Measurements from ENCODE around the gene ANKK1.

The ANKK1 gene, protein sequence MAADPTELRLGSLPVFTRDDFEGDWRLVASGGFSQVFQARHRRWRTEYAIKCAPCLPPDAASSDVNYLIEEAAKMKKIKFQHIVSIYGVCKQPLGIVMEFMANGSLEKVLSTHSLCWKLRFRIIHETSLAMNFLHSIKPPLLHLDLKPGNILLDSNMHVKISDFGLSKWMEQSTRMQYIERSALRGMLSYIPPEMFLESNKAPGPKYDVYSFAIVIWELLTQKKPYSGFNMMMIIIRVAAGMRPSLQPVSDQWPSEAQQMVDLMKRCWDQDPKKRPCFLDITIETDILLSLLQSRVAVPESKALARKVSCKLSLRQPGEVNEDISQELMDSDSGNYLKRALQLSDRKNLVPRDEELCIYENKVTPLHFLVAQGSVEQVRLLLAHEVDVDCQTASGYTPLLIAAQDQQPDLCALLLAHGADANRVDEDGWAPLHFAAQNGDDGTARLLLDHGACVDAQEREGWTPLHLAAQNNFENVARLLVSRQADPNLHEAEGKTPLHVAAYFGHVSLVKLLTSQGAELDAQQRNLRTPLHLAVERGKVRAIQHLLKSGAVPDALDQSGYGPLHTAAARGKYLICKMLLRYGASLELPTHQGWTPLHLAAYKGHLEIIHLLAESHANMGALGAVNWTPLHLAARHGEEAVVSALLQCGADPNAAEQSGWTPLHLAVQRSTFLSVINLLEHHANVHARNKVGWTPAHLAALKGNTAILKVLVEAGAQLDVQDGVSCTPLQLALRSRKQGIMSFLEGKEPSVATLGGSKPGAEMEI

DNA sequence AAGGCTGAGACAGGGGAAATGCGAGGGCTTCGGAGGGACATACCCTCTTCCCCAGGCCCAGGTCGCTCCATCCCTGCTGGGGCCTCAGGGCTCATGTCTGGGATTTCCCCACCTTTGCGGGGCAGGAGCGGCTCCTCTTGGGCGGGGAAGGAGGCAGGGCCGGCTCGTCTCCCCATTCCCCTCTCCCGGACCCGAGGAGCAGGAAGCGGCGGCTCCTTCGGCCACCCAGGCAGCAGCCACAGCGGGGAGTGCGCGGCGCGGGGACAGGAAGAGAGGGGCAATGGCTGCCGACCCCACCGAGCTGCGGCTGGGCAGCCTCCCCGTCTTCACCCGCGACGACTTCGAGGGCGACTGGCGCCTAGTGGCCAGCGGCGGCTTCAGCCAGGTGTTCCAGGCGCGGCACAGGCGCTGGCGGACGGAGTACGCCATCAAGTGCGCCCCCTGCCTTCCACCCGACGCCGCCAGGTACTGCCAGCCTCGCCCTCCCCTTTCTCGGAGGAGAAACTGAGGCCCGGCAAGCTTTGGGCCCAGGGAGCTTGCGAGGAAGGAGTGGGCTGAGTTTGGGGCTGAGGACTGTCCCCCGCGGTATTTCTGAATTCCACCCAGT is at the start of gene ANKK1:
Gene ANKK1, plus strand, starts transcription at position 175 of the 607 bp plus-strand sequence. Its CDS starts 106 bp downstream, at position 281.
- H3K36me3 Mint-ChIP-seq (ENCODE audit: low read depth) = no peaks in the 10 kb centered on the region
- H3K27me3 Mint-ChIP-seq (ENCODE audit: low read depth) = peaks cover 13% of the 10 kb centered on the region
- no peaks in the 10 kb centered on the region for H3K4me1 Mint-ChIP-seq (ENCODE audit: low read depth)
- H3K27ac Mint-ChIP-seq = no peak within 1 kb of the TSS
- no peak within 1 kb of the TSS for H3K4me3 Mint-ChIP-seq
- H3K9me3 Mint-ChIP-seq = no peaks in the 10 kb centered on the region

DNA sequence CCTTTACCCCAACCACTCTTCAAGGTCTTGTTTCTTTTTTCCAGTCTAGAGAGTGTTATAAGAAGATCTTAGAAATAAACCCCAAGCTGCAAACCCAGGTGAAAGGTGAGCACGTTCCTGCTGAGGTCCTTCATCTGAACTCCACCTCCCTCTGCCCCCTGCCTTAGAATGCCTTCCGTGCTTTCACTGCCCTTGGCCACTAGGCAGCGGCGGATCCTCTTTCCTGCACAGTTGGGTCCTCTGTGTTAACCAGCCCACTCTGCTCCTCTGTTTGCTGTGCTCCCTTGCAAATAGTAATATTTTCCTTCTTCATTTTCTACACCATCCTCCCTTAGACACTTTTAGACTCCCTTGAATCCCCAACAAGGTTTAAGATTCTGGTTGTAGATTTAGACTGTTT is 48.8 kb upstream of the ANKK1 start:
- Mint-ChIP-seq H3K4me3 (no peak overlapping the region), H3K9me3 (no peaks in the 10 kb centered on the region), H3K36me3 (ENCODE audit: low read depth) (peaks cover 8% of the 10 kb centered on the region), H3K27me3 (ENCODE audit: low read depth) (no peaks in the 10 kb centered on the region), H3K4me1 (ENCODE audit: low read depth) (no peaks in the 10 kb centered on the region), H3K27ac (no peak overlapping the region)

DNA sequence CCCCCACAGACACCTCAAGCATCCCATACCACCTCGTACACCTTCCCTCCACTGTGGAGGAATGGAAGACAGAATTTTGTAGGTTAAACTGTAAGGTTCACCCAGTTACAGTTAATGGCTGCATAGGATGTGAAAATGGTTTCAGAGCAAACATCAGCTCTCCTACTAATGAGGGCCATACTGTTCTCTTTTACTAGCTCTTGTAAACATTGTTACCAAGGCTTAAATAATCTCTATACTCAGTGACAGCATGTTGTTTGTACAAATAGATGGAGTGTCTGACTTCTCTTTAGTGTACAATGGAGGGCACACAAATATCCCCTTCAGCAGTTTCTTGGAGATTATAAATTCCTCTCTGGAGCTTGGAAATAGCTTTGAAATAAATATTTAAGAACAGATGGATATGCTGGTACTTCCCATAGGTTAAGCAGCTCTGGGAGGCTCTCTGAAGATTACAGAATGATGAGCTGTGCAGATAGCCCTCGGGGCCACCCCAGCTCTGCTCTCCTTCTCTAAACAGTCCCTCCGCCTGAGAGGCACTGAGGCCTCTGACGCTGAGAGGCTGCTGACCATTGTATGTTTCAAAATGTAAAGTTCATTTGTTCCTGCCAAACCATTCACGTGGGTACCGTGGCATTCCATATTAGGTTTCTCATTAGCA is 47.5 kb upstream of the ANKK1 start:
- Mint-ChIP-seq H3K4me1 (ENCODE audit: low read depth) (no peaks in the 10 kb centered on the region), H3K4me3 (no peak overlapping the region), H3K9me3 (no peaks in the 10 kb centered on the region), H3K27ac (no peak overlapping the region), H3K27me3 (ENCODE audit: low read depth) (no peaks in the 10 kb centered on the region), H3K36me3 (ENCODE audit: low read depth) (peaks cover 8% of the 10 kb centered on the region)

DNA sequence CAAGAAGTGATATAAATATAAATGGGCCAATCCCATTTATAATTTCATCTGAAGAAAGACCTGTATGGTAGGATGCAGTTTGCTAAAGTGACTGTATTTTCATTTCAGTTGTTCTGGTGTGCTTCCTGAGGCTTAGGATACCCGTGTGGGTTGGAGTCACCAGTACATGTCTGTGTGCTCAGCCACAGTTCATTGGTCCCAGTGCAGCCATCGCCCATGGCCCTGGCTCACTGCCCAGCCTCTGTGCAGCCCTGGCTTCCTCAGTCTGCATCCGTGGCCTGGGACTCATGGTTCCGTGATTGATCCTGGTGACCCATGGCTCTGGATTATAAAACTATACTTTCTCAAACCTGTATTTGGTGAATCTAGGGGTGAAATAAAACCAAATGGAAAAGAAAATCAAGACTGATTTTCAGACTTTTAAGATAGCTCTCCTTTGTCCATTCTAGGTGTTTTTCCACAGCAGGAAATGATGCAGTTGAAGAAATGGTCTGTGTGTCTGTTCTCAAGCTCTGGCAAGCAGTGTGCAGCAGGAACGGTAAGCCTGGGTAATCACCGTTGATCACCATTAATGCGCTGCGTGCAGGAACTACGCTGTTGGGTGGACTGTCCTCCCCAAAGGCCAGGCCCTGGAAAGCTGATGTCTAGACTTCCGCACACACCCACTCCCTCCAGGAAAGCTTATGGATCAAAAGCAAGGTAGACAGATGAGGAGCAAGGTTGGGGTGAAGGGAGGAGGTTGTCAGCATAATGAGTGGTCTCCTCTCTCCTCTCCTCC is 46.0 kb upstream of the ANKK1 start:
- no peak overlapping the region for H3K4me3 Mint-ChIP-seq
- H3K27me3 Mint-ChIP-seq (ENCODE audit: low read depth) = no peaks in the 10 kb centered on the region
- no peaks in the 10 kb centered on the region for H3K9me3 Mint-ChIP-seq
- peaks cover 5% of the 10 kb centered on the region for H3K36me3 Mint-ChIP-seq (ENCODE audit: low read depth)
- H3K4me1 Mint-ChIP-seq (ENCODE audit: low read depth) = no peaks in the 10 kb centered on the region
- H3K27ac Mint-ChIP-seq = no peak overlapping the region

DNA sequence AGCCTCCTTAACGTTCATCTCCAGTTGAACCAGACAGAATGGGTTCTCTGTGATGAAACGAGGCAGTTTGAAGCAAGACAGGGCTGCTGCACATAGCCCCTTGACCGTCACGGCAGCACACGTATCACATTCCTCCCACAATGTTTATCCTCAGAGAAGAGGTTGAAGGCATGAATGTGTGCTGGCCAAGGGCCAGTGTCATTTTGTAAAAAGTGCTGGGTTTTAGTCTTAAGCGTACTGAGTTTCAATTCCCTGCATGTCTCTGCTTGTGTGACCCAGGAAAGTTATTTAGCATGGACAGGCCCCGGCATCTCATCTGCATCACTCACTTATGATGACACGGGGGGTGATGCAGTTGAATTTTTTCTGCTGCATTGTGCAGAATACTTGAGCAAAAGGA is 41.6 kb upstream of the ANKK1 start:
- Mint-ChIP-seq H3K27ac (no peak overlapping the region), H3K36me3 (ENCODE audit: low read depth) (peaks cover 1% of the 10 kb centered on the region)

DNA sequence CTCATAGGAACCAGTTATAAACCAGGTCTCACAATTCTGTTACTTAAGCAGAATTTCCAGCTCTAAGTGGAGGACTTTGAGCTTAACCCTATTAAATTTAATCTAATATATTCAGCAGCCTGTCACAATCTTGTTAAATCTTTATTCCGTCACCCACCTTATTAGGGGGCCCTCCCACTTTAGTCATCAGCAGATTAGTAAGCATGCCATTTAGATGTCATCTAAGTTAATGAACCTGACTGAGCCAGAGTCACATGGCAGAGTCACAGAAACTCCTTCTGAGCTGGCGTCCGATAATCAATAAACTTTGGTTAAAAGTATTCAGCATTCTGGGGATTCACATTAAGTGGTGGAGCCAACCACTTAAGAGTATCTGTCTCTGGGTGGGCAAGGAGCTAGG is 38.1 kb upstream of the ANKK1 start:
- H3K9me3 Mint-ChIP-seq = peaks cover under 1% of the 10 kb centered on the region
- H3K27ac Mint-ChIP-seq = no peak overlapping the region
- H3K4me1 Mint-ChIP-seq (ENCODE audit: low read depth) = no peaks in the 10 kb centered on the region
- H3K27me3 Mint-ChIP-seq (ENCODE audit: low read depth) = no peaks in the 10 kb centered on the region
- H3K4me3 Mint-ChIP-seq = no peak overlapping the region
- peaks cover 7% of the 10 kb centered on the region for H3K36me3 Mint-ChIP-seq (ENCODE audit: low read depth)

More for the DNA sequence above, 41.6 kb upstream of the ANKK1 start:
- H3K4me3 Mint-ChIP-seq = no peak overlapping the region
- no peaks in the 10 kb centered on the region for H3K27me3 Mint-ChIP-seq (ENCODE audit: low read depth)
- no peaks in the 10 kb centered on the region for H3K4me1 Mint-ChIP-seq (ENCODE audit: low read depth)
- H3K9me3 Mint-ChIP-seq = no peaks in the 10 kb centered on the region

DNA sequence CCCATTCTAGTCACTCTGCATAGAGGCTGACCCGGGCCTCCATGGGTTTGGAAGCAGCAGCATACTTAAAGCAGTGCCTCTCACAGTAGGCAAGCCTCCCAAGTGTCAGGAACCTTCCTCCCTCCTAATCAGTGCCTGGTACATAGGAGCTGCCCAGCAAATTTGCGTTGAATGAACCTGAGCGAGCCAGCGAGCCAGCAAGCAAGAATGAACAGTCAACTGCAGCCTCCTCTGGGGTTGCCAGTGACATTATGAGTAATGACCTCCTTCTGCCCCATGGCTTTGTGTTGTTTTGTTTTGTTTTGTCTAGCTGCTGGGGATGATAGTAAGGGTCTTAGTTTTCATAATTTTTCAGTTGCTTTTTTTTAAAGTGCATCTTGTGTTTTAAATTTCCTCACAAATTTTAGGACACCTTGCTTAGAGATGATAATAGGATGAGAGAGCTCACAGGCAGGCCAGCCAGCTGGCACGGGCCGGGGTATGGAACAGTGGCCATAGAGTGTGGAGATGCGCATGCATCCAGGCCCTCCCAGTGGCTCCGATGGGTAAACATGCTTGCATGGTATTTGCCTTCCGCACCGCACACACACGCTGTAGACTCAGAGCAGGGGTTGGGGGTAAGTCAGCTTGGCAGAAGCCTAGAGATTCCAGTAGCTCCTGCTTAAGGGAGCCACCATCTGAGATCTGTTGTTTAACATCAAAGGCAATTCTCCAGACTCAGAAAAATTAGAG is 37.1 kb upstream of the ANKK1 start:
- no peaks in the 10 kb centered on the region for H3K4me1 Mint-ChIP-seq (ENCODE audit: low read depth)
- H3K4me3 Mint-ChIP-seq = no peak overlapping the region
- H3K9me3 Mint-ChIP-seq = peaks cover 9% of the 10 kb centered on the region
- H3K36me3 Mint-ChIP-seq (ENCODE audit: low read depth) = peaks cover 7% of the 10 kb centered on the region
- H3K27ac Mint-ChIP-seq = no peak overlapping the region
- H3K27me3 Mint-ChIP-seq (ENCODE audit: low read depth) = no peaks in the 10 kb centered on the region

DNA sequence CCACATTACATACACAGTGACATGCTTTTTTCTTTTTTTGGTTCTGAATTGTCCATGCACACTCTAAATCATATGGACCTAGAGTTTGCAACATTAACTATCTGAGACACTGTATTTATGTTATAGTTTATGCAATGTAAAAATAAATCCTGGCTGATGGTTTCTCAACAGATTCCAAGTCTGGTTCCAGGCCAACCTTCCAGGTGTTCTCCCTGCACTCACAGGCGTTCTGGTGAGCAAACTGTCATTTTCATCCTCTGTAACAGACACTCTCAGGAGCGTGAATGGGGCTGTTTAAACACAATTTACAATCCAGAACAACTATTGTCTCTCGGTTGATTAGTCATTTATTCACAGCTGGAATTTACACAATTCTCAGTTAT is 36.5 kb upstream of the ANKK1 start:
- Mint-ChIP-seq H3K27me3 (ENCODE audit: low read depth) (no peaks in the 10 kb centered on the region), H3K27ac (no peak overlapping the region), H3K9me3 (peaks cover 14% of the 10 kb centered on the region), H3K36me3 (ENCODE audit: low read depth) (peaks cover 9% of the 10 kb centered on the region), H3K4me3 (no peak overlapping the region), H3K4me1 (ENCODE audit: low read depth) (no peaks in the 10 kb centered on the region)

DNA sequence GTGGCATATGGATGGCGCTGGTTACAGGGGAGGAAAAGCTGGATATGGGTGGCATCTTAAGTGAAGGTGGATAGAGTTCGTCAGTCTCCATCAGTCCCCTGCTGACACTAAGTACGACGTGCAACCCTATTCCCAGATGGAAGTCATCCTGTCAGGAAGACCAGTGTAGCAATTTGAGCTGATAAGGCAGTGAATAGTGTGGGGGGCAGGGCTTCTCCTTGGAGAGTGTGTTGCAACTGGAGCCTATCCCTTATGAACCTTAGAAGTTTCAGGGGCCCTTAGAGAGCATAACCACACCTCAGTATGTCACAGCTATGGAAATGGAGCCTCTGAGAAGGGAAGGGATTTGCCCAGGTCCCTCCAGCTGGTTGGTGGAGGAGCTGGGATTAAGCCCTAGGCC is 36.1 kb upstream of the ANKK1 start:
- no peaks in the 10 kb centered on the region for H3K4me1 Mint-ChIP-seq (ENCODE audit: low read depth)
- H3K27ac Mint-ChIP-seq = no peak overlapping the region
- peaks cover 13% of the 10 kb centered on the region for H3K36me3 Mint-ChIP-seq (ENCODE audit: low read depth)
- H3K27me3 Mint-ChIP-seq (ENCODE audit: low read depth) = no peaks in the 10 kb centered on the region
- no peak overlapping the region for H3K4me3 Mint-ChIP-seq
- peaks cover 19% of the 10 kb centered on the region for H3K9me3 Mint-ChIP-seq

DNA sequence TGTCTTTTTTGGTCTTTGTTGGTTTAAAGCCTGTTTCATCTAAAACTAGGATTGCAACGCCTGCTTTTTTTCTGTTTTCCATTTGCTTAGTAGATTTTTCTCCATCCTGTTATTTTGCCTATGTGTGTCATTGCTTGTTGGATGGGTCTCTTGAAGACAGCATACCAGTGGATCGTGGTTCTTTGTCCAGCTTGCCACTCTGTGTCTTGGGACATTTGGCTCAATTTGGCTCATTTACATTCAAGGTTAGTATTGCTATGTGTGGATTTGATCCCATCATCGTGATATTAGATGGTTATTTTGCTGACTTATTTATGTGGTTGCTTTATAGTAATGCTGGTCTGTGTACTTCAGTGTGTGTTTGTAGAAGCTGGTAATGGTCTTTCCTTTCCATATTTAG is 31.4 kb upstream of the ANKK1 start:
- no peak overlapping the region for H3K27ac Mint-ChIP-seq
- H3K36me3 Mint-ChIP-seq (ENCODE audit: low read depth) = peaks cover 21% of the 10 kb centered on the region
- H3K4me1 Mint-ChIP-seq (ENCODE audit: low read depth) = no peaks in the 10 kb centered on the region
- no peak overlapping the region for H3K4me3 Mint-ChIP-seq
- peaks cover 26% of the 10 kb centered on the region for H3K9me3 Mint-ChIP-seq
- no peaks in the 10 kb centered on the region for H3K27me3 Mint-ChIP-seq (ENCODE audit: low read depth)

DNA sequence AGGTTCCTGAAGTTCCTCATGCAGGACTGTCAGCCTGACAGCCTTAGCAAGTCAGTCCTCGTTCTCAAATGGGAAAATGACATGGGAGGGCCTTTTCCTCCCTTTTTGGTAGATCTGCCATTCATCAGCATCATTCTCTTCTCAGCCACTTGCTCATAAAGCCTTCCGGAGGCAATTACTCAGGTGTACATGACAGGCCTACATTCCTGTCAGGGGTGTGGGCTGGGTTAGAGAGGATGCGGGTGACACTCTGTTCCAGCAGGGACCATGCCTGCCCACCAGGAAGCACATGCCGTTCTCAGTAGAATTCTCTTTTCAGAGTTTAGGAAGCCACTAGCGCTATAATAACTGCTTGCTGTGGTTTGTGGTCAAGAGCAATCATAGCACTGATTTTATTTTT is 24.2 kb upstream of the ANKK1 start:
- no peak overlapping the region for H3K4me3 Mint-ChIP-seq
- no peaks in the 10 kb centered on the region for H3K27me3 Mint-ChIP-seq (ENCODE audit: low read depth)
- no peaks in the 10 kb centered on the region for H3K36me3 Mint-ChIP-seq (ENCODE audit: low read depth)
- no peaks in the 10 kb centered on the region for H3K4me1 Mint-ChIP-seq (ENCODE audit: low read depth)
- no peaks in the 10 kb centered on the region for H3K9me3 Mint-ChIP-seq
- H3K27ac Mint-ChIP-seq = no peak overlapping the region

DNA sequence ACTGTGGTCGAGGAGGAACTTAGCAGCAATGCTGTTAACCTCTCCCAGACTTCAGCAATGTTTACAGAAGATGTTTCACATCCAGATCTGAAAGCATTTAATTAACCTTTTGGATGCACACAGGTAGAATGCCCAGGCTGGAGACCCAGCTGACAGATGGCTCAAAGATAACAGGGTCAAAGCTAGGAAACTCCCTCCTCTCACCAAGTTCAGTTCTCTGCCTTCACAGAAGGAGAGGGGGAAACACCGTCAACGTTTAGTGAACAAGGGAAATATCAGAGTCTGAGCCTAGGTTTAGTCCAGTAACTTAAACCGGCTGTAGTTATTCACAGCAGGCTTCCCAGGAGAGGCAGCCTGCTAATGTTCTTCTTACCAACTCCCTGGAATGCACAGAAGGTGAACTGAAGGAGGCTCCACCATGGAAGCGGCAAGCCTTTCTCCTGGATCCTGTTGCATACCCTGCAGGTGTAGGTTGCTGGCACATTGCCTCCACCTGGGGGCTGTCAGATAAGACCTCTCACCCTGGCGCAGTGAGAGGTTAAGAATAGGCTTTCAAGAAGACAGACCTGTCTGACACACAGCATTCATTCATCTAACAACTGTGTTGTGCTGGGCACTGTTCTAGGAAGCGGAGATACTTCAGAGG is 23.5 kb upstream of the ANKK1 start:
- H3K9me3 Mint-ChIP-seq = no peaks in the 10 kb centered on the region
- no peak overlapping the region for H3K27ac Mint-ChIP-seq
- H3K27me3 Mint-ChIP-seq (ENCODE audit: low read depth) = no peaks in the 10 kb centered on the region
- H3K4me1 Mint-ChIP-seq (ENCODE audit: low read depth) = no peaks in the 10 kb centered on the region
- no peaks in the 10 kb centered on the region for H3K36me3 Mint-ChIP-seq (ENCODE audit: low read depth)
- H3K4me3 Mint-ChIP-seq = no peak overlapping the region

DNA sequence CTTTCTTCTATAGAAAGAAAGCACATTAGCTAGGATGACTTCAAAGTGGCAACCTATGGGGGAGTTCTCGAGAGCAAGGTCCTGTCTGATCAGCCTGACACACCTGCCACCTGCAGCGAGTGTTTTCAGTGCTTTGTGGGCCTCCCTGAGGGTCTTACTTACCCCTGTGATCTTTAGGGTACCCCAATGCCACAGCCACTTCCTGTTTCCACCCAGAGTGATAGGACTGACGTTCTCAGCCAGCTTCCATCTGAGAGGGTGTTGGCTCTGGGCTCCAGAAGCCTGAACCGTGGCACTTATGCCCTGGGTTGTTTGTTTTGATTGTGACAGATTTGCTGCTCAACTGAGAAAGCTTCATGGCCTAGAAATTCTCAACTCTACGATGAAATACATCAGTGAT is 21.7 kb upstream of the ANKK1 start:
- Mint-ChIP-seq H3K9me3 (no peaks in the 10 kb centered on the region), H3K27ac (no peak overlapping the region), H3K36me3 (ENCODE audit: low read depth) (no peaks in the 10 kb centered on the region), H3K4me3 (no peak overlapping the region), H3K4me1 (ENCODE audit: low read depth) (no peaks in the 10 kb centered on the region), H3K27me3 (ENCODE audit: low read depth) (no peaks in the 10 kb centered on the region)

Measured in T-helper 1 cell treated with Interleukin-12 subunit alpha and Interleukin-12 subunit beta and Interleukin-4 antibody, amounts not matched to agents 30 μg/mL and 1 μg/mL, for 36 hours (primary cell).